ENCODE results near the gene PREX1. TPM values are rescaled to one million over a fixed set of nuclear protein-coding genes. Genes with fewer than 3 reads are reported as not detected.

PREX1 gene
- total RNA-seq, 1 donor from 2014 or later, result 248 TPM

DNA sequence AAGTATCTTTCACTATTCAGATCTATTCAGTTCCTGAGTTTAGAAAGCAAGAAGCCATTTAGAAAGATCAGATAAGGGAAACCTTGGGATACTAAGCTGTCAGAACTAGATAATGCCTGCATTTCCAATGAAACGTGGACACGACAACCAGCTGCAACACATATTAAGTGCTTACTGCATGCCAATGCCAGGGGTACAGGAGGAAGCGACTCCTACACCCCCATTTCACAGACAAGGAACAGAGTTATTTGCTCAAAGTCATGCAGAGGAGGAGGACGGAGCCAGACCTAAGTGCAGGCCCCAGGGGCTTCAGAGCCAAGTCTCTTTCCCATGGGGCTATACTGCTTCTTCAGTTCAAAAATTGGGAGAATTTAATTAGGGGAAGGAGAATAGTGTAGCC, 62.4 kb downstream of the PREX1 start:
- Mint-ChIP-seq H3K9me3 (ENCODE audit: unreplicated experiment) (no peaks in the 10 kb centered on the region), H3K4me1 (ENCODE audit: unreplicated experiment) (peaks cover 89% of the 10 kb centered on the region), H3K36me3 (ENCODE audit: low read depth, unreplicated experiment) (peaks cover 57% of the 10 kb centered on the region), H3K27me3 (ENCODE audit: unreplicated experiment) (peaks cover 46% of the 10 kb centered on the region), H3K4me3 (ENCODE audit: unreplicated experiment) (peak overlapping the region; percentile 33), H3K27ac (ENCODE audit: unreplicated experiment) (peak overlapping the region; percentile 88)
- no peak for DNase-seq (ENCODE audit: low spot score)
- TF ChIP-seq, protein P1, sequence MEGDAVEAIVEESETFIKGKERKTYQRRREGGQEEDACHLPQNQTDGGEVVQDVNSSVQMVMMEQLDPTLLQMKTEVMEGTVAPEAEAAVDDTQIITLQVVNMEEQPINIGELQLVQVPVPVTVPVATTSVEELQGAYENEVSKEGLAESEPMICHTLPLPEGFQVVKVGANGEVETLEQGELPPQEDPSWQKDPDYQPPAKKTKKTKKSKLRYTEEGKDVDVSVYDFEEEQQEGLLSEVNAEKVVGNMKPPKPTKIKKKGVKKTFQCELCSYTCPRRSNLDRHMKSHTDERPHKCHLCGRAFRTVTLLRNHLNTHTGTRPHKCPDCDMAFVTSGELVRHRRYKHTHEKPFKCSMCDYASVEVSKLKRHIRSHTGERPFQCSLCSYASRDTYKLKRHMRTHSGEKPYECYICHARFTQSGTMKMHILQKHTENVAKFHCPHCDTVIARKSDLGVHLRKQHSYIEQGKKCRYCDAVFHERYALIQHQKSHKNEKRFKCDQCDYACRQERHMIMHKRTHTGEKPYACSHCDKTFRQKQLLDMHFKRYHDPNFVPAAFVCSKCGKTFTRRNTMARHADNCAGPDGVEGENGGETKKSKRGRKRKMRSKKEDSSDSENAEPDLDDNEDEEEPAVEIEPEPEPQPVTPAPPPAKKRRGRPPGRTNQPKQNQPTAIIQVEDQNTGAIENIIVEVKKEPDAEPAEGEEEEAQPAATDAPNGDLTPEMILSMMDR (IDR thresholded peaks at IDR 0.05; ENCODE audit: unreplicated experiment), result no peak

GRCh38 chr20:48763216-48763914, 64.4 kb downstream of the PREX1 start:
- H3K4me1 Mint-ChIP-seq (ENCODE audit: unreplicated experiment), result peaks cover 87% of the 10 kb centered on the region

DNA sequence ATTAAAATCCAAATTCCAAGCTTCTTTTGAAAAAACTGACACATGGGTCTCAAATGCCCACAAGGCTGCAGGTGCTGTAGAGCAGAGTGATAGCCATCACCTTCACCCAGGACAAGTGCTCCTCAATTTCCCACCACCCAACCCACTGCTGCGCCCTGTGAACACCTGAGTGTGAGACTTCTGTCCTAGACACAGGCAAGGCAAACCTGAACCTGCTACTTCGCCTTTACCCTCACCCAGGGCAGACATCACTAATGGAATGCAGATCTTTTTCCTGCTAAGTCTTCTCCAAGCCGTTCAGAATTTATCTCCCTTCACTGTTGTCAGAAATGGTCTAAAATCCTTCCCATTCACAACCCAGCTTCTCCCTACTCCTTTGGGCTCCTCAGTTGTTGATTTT, 65.9 kb downstream of the PREX1 start:
- TF ChIP-seq, protein P1 (IDR thresholded peaks at IDR 0.05; ENCODE audit: unreplicated experiment), result no peak
- Mint-ChIP-seq H3K27me3 (ENCODE audit: unreplicated experiment) (peaks cover 35% of the 10 kb centered on the region), H3K36me3 (ENCODE audit: low read depth, unreplicated experiment) (peaks cover 57% of the 10 kb centered on the region), H3K9me3 (ENCODE audit: unreplicated experiment) (no peaks in the 10 kb centered on the region), H3K4me1 (ENCODE audit: unreplicated experiment) (peaks cover 85% of the 10 kb centered on the region), H3K27ac (ENCODE audit: unreplicated experiment) (peak overlapping the region; percentile 77), H3K4me3 (ENCODE audit: unreplicated experiment) (peak overlapping the region; percentile 33)
- no peak for DNase-seq (ENCODE audit: low spot score)

More at GRCh38 chr20:48763216-48763914, 64.4 kb downstream of the PREX1 start:
- H3K9me3 Mint-ChIP-seq (ENCODE audit: unreplicated experiment), result no peaks in the 10 kb centered on the region
- peak; percentile 47 for DNase-seq (ENCODE audit: low spot score)
- peaks cover 37% of the 10 kb centered on the region for H3K27me3 Mint-ChIP-seq (ENCODE audit: unreplicated experiment)
- peak overlapping the region; percentile 92 for H3K27ac Mint-ChIP-seq (ENCODE audit: unreplicated experiment)
- H3K4me3 Mint-ChIP-seq (ENCODE audit: unreplicated experiment), result peak overlapping the region; percentile 66
- peaks cover 57% of the 10 kb centered on the region for H3K36me3 Mint-ChIP-seq (ENCODE audit: low read depth, unreplicated experiment)
- TF ChIP-seq, protein P1 (IDR thresholded peaks at IDR 0.05; ENCODE audit: unreplicated experiment), result no peak

DNA sequence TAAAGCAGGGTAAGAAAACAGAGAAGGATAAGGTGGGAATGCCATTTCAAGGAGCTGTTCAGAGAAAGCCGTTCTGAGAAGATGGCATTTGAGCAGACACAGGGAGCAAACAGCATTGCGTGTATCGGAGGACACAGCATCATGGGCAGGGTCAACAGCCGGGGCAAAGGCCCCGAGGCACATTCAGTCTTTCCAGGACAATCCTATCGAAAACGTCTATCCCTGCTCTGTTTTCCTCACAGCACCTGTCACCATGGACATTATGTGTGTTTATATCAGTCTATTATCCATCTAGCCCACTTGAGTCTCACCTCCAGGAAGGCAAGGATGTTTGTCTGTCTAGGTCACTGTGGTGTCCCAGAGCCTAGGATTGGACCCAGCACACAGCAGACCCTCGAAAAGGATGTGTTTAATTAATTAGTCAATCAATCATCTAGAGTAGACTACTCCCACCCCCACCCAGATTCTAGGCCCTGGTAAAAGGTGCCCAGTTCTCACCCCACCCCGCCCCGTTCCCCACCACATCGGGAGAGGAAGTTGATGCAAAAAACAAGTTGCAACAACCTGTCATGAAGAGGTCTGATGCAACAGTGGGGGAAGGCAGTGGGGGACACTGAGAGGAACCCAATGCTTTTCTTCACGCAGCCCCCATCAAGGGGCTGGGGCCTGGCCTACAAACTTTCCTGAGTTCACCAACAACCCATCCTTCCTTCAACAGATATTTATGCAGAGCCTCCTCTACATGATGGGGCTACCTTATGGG, 66.6 kb downstream of the PREX1 start:
- H3K4me3 Mint-ChIP-seq (ENCODE audit: unreplicated experiment), result peak overlapping the region; percentile 81
- peaks cover 84% of the 10 kb centered on the region for H3K4me1 Mint-ChIP-seq (ENCODE audit: unreplicated experiment)
- H3K27ac Mint-ChIP-seq (ENCODE audit: unreplicated experiment), result peak overlapping the region; percentile 90
- H3K36me3 Mint-ChIP-seq (ENCODE audit: low read depth, unreplicated experiment), result peaks cover 57% of the 10 kb centered on the region
- DNase-seq (ENCODE audit: low spot score), result no peak
- no peaks in the 10 kb centered on the region for H3K9me3 Mint-ChIP-seq (ENCODE audit: unreplicated experiment)
- H3K27me3 Mint-ChIP-seq (ENCODE audit: unreplicated experiment), result peaks cover 29% of the 10 kb centered on the region
- TF ChIP-seq, protein P1 (IDR thresholded peaks at IDR 0.05; ENCODE audit: unreplicated experiment), result no peak
